B cell (primary cell): ENCODE data around the gene EID1.

Experiments used
- CTCF ChIP-seq: fragments of 200-600 bp; IDR thresholded peaks from one replicate; pipeline ENCODE4 v1.8.0; 2022; ENCODE audit warnings: antibody characterized with exemption, mild to moderate bottlenecking
- EZH2 ChIP-seq: IDR thresholded peaks from 2 replicates; pipeline ENCODE4 v1.6.1; 2012; ENCODE audit warnings: borderline replicate concordance, low read depth, mild to moderate bottlenecking, moderate library complexity, low read length; ENCODE audit not compliant: insufficient read depth, poor library complexity, severe bottlenecking

DNA sequence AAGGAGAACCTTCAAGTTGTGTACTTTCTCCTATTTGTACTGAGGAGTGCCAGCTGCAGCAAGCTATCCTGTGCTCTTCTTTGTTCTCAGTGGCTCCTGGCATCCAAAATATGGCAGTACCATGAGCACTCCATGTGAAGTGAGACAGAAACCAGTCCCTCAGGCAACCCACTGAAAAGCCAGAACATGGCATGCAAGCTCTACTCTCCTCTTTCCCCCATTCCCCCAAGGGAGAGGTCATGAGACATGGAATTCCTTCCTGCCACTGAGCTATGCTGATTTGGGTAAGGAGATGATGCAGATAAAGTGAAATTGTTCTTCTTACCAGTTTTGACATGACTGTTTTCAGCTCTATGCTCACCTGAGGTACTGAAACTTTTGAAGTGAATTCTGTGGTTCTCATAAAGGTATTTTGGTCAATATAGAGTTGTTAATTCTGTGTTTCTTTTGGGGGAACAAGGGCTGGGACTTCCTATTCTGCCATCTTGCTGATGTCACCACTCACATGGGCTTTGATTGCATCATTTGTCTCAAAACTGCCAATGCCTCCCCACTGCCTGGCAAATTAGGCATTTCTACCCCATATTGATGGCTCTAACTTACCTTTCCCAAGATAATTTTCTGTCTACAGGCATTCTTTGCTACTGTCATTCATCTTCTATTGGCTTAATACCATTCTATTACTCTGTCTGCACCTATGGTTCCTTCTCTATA is 44.3 kb upstream of the EID1 start:
- TF ChIP-seq CTCF: no peak
- TF ChIP-seq EZH2: no peak
